SK-N-SH (cell line): ENCODE measurements around the gene CNTNAP2.

Experiments
- CHD2 ChIP-seq: fragments of 150-350 bp; IDR thresholded peaks from 2 replicates; pipeline ENCODE4 v1.6.1; 2018; ENCODE audit warnings: low read length; ENCODE audit not compliant: partially characterized antibody
- CTCF ChIP-seq: fragments of 200-600 bp; sonication (generic); IDR thresholded peaks from 2 replicates; pipeline ENCODE4 v1.6.1; 2017; ENCODE audit warnings: antibody characterized with exemption, mild to moderate bottlenecking, moderate library complexity
- EP300 ChIP-seq, 2 experiments: IDR thresholded peaks; 2 replicates each; pipeline versions ENCODE4 v1.4.0 to v1.6.1; 2012; ENCODE audit warnings: borderline replicate concordance in 1 of 2, low read depth in 1 of 2, low read length in 1 of 2
- GABPA ChIP-seq: IDR thresholded peaks from 2 replicates; pipeline ENCODE4 v1.4.0; 2012; ENCODE audit warnings: low read depth, mild to moderate bottlenecking
- POLR2AphosphoS5 ChIP-seq: IDR thresholded peaks from 2 replicates; pipeline ENCODE4 v1.6.1; 2012; ENCODE audit warnings: low read depth, low read length
- RAD21 ChIP-seq: IDR thresholded peaks from 2 replicates; pipeline ENCODE4 v1.6.1; 2012; ENCODE audit warnings: mild to moderate bottlenecking, low read length
- SMC3 ChIP-seq: IDR thresholded peaks from 2 replicates; pipeline ENCODE4 v1.6.1; 2012; ENCODE audit warnings: low read depth, low read length, improper control_type of control experiment
- TEAD4 ChIP-seq: IDR thresholded peaks from 2 replicates; pipeline ENCODE4 v1.4.0; 2012; ENCODE audit warnings: mild to moderate bottlenecking, borderline replicate concordance; ENCODE audit not compliant: insufficient read depth
- YY1 ChIP-seq: IDR thresholded peaks from 2 replicates; pipeline ENCODE4 v1.4.0; 2012; ENCODE audit warnings: low read depth, mild to moderate bottlenecking
- TF ChIP-seq, protein P1 (sequence below): fragments of 150-350 bp; IDR thresholded peaks from 2 replicates; pipeline ENCODE4 v1.6.1; 2017; ENCODE audit warnings: antibody characterized with exemption, low read length, low read depth, borderline replicate concordance
- TF ChIP-seq, protein P2 (sequence below): IDR thresholded peaks from 2 replicates; pipeline ENCODE4 v1.6.1; 2012; ENCODE audit warnings: mild to moderate bottlenecking, low read depth, low read length, moderate library complexity
- TF ChIP-seq, protein P3 (sequence below): IDR thresholded peaks from 2 replicates; pipeline ENCODE4; 2012

DNA sequence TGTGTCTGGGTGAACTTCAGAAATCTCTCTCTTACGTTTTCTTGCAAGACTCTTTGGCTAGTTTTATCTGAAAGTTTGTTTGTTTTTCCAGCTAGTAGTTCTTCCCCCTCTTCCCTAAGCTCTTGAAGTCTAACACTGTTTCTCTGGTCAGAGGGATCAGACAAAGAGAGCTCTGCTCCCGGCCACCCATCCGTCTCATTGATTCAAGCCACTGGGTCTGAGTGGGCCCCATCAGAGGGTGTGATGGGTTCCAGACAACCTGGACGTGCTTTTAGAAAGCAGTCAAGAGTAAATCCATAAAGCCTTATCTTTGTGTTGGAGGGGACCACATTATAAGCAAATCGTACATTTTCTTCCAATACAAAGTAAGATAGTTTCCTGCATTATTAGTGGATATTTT is 2231.4 kb downstream of the CNTNAP2 start:
- TF ChIP-seq, protein P1, sequence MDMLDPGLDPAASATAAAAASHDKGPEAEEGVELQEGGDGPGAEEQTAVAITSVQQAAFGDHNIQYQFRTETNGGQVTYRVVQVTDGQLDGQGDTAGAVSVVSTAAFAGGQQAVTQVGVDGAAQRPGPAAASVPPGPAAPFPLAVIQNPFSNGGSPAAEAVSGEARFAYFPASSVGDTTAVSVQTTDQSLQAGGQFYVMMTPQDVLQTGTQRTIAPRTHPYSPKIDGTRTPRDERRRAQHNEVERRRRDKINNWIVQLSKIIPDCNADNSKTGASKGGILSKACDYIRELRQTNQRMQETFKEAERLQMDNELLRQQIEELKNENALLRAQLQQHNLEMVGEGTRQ, result no peak
- TF ChIP-seq CHD2, result no peak
- TF ChIP-seq, protein P2, sequence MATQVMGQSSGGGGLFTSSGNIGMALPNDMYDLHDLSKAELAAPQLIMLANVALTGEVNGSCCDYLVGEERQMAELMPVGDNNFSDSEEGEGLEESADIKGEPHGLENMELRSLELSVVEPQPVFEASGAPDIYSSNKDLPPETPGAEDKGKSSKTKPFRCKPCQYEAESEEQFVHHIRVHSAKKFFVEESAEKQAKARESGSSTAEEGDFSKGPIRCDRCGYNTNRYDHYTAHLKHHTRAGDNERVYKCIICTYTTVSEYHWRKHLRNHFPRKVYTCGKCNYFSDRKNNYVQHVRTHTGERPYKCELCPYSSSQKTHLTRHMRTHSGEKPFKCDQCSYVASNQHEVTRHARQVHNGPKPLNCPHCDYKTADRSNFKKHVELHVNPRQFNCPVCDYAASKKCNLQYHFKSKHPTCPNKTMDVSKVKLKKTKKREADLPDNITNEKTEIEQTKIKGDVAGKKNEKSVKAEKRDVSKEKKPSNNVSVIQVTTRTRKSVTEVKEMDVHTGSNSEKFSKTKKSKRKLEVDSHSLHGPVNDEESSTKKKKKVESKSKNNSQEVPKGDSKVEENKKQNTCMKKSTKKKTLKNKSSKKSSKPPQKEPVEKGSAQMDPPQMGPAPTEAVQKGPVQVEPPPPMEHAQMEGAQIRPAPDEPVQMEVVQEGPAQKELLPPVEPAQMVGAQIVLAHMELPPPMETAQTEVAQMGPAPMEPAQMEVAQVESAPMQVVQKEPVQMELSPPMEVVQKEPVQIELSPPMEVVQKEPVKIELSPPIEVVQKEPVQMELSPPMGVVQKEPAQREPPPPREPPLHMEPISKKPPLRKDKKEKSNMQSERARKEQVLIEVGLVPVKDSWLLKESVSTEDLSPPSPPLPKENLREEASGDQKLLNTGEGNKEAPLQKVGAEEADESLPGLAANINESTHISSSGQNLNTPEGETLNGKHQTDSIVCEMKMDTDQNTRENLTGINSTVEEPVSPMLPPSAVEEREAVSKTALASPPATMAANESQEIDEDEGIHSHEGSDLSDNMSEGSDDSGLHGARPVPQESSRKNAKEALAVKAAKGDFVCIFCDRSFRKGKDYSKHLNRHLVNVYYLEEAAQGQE, result no peak
- no peak for TF ChIP-seq CTCF
- TF ChIP-seq POLR2AphosphoS5, result no peak
- no peak for TF ChIP-seq TEAD4
- TF ChIP-seq SMC3, result no peak
- TF ChIP-seq EP300 (IDR thresholded peaks at IDR 0.05; ENCODE audit: borderline replicate concordance in 1 of 2, low read depth in 1 of 2, low read length in 1 of 2), result no peak
- no peak for TF ChIP-seq YY1
- no peak for TF ChIP-seq RAD21
- TF ChIP-seq GABPA, result no peak
- TF ChIP-seq, protein P3, sequence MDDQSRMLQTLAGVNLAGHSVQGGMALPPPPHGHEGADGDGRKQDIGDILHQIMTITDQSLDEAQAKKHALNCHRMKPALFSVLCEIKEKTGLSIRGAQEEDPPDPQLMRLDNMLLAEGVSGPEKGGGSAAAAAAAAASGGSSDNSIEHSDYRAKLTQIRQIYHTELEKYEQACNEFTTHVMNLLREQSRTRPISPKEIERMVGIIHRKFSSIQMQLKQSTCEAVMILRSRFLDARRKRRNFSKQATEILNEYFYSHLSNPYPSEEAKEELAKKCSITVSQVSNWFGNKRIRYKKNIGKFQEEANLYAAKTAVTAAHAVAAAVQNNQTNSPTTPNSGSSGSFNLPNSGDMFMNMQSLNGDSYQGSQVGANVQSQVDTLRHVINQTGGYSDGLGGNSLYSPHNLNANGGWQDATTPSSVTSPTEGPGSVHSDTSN, result no peak
